HepG2 (cell line): ENCODE data around the gene JAK1. TPM values are rescaled to one million over a fixed set of nuclear protein-coding genes. Genes with fewer than 3 reads are reported as not detected.
"Not testable (repeated sequence)": the region's sequence is repeated elsewhere in the genome, so short reads cannot be mapped to it uniquely, and the experiment has no call there.

Experiments
- ATAC-seq: fragments of 200-7000 bp; cut with Tn5 transposase; 3 replicates; pipeline ENCODE4 v1.9.1; 2020; ENCODE audit warnings: mild to moderate bottlenecking, moderate library complexity
- BruUV-seq: library from RNA; stranded (reverse); fragments of 400-500 nt; replicated peaks from 2 replicates; lab custom pipeline; 2021; lab: Mats Ljungman, UMichigan
- CTCF ChIA-PET: fragments of 300-600 bp; formaldehyde crosslinking; extraction: SDS; loops from one replicate; lab custom pipeline; 2021; ENCODE audit warnings: low total read pairs, inconsistent platforms, low intra/inter-chr PET ratio; lab: Yijun Ruan, JAX
- POLR2A ChIA-PET: fragments of 350-600 bp; sonication (Branson Sonifier 250); formaldehyde crosslinking; loops from one replicate; lab custom pipeline; 2020; ENCODE audit warnings: antibody characterized with exemption, inconsistent platforms; lab: Yijun Ruan, JAX
- DNase-seq: peaks from one replicate; pipeline ENCODE4 v3.0.0-alpha.2; 2015; ENCODE audit warnings: low spot score
- FAIRE-seq: peaks from 3 replicates; lab custom pipeline; 2011; peaks lifted over from hg19 to GRCh38; lab: Jason Lieb, UNC
- H2AFZ ChIP-seq: one replicate; pipeline ENCODE4 v1.6.1; 2011; ENCODE audit warnings: low read length, inconsistent platforms
- H3K27ac ChIP-seq: fragments of 300-600 bp; 3 replicates; pipeline ENCODE4 v1.8.0; 2011; ENCODE audit warnings: mixed run types, mild to moderate bottlenecking, mixed read lengths, low read length, inconsistent platforms; ENCODE audit not compliant: insufficient read depth; ENCODE audit errors: extremely low read length
- H3K27me3 ChIP-seq, 2 experiments: fragments of 200-600 bp in 1 of 2; 2 replicates in 1 of 2; 3 replicates in 1 of 2; pipeline versions ENCODE4 v1.6.0 to v1.8.0; 2011; ENCODE audit warnings: low read length in 2 of 2, mild to moderate bottlenecking in 2 of 2, moderate library complexity in 2 of 2, inconsistent platforms in 1 of 2; ENCODE audit not compliant: insufficient read depth in 2 of 2, control insufficient read depth in 1 of 2
- H3K36me3 ChIP-seq, 2 experiments: fragments of 200-600 bp in 1 of 2; replicated peaks in 1 of 2; 2 replicates in 1 of 2; 3 replicates in 1 of 2; pipeline versions ENCODE4 v1.5.1 to v1.8.0; 2011; ENCODE audit warnings: low read length in 2 of 2, inconsistent platforms in 1 of 2; ENCODE audit not compliant: insufficient read depth in 2 of 2, control insufficient read depth in 1 of 2
- H3K4me1 ChIP-seq: 2 replicates; pipeline ENCODE4 v1.5.1; 2012; ENCODE audit warnings: low read length, inconsistent platforms; ENCODE audit not compliant: insufficient read depth
- H3K4me2 ChIP-seq: 2 replicates; pipeline ENCODE4 v1.6.0; 2011; ENCODE audit warnings: low read depth, low read length, inconsistent platforms
- H3K4me3 ChIP-seq, 3 experiments: fragments of 200-600 bp in 1 of 3; sonication (generic), shearing (Covaris generic) in 1 of 3; replicated peaks in 1 of 3; 2 replicates each; pipeline ENCODE4 v1.5.1; 2011 to 2016; ENCODE audit warnings: low read length in 3 of 3, inconsistent platforms in 2 of 3, low read depth in 2 of 3, mild to moderate bottlenecking in 2 of 3, control low read depth in 1 of 3, mixed read lengths in 1 of 3; ENCODE audit not compliant: insufficient read depth in 1 of 3
- H3K79me2 ChIP-seq: one replicate; pipeline ENCODE4 v1.6.1; 2011; ENCODE audit warnings: low read length, inconsistent platforms; ENCODE audit not compliant: insufficient read depth
- H3K9ac ChIP-seq: 2 replicates; pipeline ENCODE4 v1.6.0; 2011; ENCODE audit warnings: mild to moderate bottlenecking, low read depth, low read length, inconsistent platforms; ENCODE audit not compliant: insufficient read depth
- H3K9me3 ChIP-seq: 2 replicates; pipeline ENCODE4 v1.5.1; 2012; ENCODE audit warnings: mild to moderate bottlenecking, low read length
- H4K20me1 ChIP-seq: 2 replicates; pipeline ENCODE4 v1.6.0; 2011; ENCODE audit warnings: inconsistent platforms, mild to moderate bottlenecking, low read length, moderate library complexity; ENCODE audit not compliant: insufficient read depth
- WGBS: methylation state at CpG from one replicate; pipeline ENCODE4 v1.1.6; 2017; ENCODE audit warnings: low lambda C conversion rate; 5-methylcytosine and 5-hydroxymethylcytosine counted together
- in situ Hi-C: cut with HindIII; loops from 2 replicates; pipeline ENCODE4 v1.10.0; 2017; ENCODE audit warnings: low pct_unique_long_range_greater_than_20kb; ENCODE audit not compliant: extremely low pct_ligation_motif_present
- intact Hi-C: fragments of 100-400 bp; cut with micrococcal nuclease; formaldehyde crosslinking; loops from one replicate; pipeline ENCODE4 v1.10.0; 2022; ENCODE audit not compliant: unreplicated experiment
- polyA plus RNA-seq, 8 experiments: library from polyadenylated mRNA; depleted of rRNA in 3 of 8; stranded (reverse) in 7 of 8; unstranded in 1 of 8; fragments of >200 nt; fragmentation: Illumina TruSeq in 4 of 8; extraction: Trizol in 4 of 8; gene quantifications; 2 replicates each; pipeline versions ENCODE4 v1.2.1 to v1.2.3, GENCODE V29; 2011 to 2016; ENCODE audit warnings: low read depth in 4 of 8, missing spikeins in 1 of 8, mixed read lengths in 1 of 8; ENCODE audit not compliant: insufficient read depth in 1 of 8
- total RNA-seq, 5 experiments: library from RNA; depleted of rRNA; stranded (reverse); fragments of >200 nt; fragmentation: Illumina TruSeq; extraction: Trizol; gene quantifications; 2 replicates each; pipeline ENCODE4 v1.2.3, GENCODE V29; 2016; ENCODE audit warnings: low read depth in 1 of 5
- TF ChIP-seq, protein P1 (sequence below): sonication (generic); formaldehyde crosslinking; IDR thresholded peaks from 2 replicates; pipeline ENCODE4 v1.4.0; 2020; ENCODE audit warnings: missing genetic modification reagents

JAK1 gene
- total and polyA plus RNA-seq, 2 of the 13 experiments (the other 11 are each of a cell fraction or from before 2014, with no cell fraction given) = 23.9 to 42.4 TPM

DNA sequence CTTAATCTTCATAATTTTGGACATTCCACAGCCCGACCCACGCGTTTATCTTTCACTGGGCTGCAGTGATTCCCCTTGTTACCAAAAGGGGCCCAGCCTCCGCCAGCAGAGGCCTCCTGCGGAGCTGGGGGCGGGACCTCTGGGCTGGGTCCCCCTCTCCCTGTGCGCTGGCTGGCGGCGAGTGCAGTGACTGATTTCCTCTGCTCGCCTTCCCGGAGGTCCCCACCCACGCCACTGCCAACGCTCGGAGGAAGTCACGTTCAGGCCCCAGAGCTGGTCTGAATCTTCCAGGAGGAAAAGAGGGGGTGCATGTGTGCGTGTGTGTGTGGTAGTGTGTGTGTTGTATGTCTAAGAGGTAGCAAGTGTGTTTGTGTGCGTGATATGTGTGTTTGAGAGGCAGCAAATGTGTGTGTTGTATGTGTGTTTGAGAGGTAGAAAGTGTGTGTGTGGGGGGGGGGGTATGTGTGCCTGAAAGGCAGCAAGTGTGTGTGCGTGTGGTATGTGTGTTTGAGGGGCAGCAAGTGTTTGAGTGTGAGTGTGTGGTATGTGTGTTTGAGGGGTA, 35.0 kb upstream of the JAK1 start (continued):
- TF ChIP-seq, protein P1, sequence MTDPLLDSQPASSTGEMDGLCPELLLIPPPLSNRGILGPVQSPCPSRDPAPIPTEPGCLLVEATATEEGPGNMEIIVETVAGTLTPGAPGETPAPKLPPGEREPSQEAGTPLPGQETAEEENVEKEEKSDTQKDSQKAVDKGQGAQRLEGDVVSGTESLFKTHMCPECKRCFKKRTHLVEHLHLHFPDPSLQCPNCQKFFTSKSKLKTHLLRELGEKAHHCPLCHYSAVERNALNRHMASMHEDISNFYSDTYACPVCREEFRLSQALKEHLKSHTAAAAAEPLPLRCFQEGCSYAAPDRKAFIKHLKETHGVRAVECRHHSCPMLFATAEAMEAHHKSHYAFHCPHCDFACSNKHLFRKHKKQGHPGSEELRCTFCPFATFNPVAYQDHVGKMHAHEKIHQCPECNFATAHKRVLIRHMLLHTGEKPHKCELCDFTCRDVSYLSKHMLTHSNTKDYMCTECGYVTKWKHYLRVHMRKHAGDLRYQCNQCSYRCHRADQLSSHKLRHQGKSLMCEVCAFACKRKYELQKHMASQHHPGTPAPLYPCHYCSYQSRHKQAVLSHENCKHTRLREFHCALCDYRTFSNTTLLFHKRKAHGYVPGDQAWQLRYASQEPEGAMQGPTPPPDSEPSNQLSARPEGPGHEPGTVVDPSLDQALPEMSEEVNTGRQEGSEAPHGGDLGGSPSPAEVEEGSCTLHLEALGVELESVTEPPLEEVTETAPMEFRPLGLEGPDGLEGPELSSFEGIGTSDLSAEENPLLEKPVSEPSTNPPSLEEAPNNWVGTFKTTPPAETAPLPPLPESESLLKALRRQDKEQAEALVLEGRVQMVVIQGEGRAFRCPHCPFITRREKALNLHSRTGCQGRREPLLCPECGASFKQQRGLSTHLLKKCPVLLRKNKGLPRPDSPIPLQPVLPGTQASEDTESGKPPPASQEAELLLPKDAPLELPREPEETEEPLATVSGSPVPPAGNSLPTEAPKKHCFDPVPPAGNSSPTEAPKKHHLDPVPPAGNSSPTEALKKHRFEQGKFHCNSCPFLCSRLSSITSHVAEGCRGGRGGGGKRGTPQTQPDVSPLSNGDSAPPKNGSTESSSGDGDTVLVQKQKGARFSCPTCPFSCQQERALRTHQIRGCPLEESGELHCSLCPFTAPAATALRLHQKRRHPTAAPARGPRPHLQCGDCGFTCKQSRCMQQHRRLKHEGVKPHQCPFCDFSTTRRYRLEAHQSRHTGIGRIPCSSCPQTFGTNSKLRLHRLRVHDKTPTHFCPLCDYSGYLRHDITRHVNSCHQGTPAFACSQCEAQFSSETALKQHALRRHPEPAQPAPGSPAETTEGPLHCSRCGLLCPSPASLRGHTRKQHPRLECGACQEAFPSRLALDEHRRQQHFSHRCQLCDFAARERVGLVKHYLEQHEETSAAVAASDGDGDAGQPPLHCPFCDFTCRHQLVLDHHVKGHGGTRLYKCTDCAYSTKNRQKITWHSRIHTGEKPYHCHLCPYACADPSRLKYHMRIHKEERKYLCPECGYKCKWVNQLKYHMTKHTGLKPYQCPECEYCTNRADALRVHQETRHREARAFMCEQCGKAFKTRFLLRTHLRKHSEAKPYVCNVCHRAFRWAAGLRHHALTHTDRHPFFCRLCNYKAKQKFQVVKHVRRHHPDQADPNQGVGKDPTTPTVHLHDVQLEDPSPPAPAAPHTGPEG (CRISPR knock-in tag) = no peak

DNA sequence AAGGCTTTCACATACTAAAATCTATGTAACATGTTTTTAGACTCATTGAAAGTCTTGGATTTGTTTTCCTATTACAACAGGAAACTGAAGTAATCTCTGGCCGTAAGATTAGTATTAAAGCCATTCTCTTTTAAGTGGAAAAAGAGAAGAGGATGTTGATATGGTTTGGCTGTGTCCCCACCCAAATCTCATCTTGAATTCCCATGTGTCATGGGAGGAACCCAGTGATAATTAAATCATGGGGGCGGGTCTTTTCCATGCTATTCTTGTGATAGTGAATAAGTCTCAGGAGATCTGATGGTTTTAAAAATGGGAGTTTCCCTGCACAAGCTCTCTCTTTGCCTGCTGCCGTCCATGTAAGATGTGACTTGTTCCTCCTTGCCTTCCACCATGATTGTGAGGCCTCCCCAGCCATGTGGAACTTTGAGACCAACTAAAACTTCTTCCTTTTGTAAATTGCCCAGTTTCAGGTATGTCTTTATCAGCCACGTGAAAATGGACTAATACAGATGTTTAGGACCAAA, 32.1 kb upstream of the JAK1 start:
- H3K4me3 ChIP-seq, POLR2A ChIA-PET, H4K20me1 ChIP-seq, CTCF ChIA-PET, H3K9me3 ChIP-seq, FAIRE-seq, ATAC-seq, in situ Hi-C loops, intact Hi-C loops, H2AFZ ChIP-seq, H3K79me2 ChIP-seq, H3K9ac ChIP-seq, H3K36me3 ChIP-seq, H3K4me2 ChIP-seq, BruUV-seq, DNase-seq, H3K27ac ChIP-seq: not testable (repeated sequence)
- Histone ChIP-seq H3K4me1 (peaks cover 12% of the 10 kb centered on the region), H3K27me3 (peaks cover 3 to 20% of the 10 kb centered on the region in 2 experiments)
- 60% methylated on average over 4 of the region's 4 CpGs for WGBS
